GM12874 (cell line): Measurements from ENCODE around the gene C5orf22.

Experiments used
- TF ChIP-seq, protein P1 (sequence below): IDR thresholded peaks from 2 replicates; pipeline ENCODE4 v1.5.1; 2011; ENCODE audit warnings: low read depth, mild to moderate bottlenecking, control low read depth, low read length, moderate library complexity; ENCODE audit not compliant: insufficient read depth

C5orf22 gene

DNA sequence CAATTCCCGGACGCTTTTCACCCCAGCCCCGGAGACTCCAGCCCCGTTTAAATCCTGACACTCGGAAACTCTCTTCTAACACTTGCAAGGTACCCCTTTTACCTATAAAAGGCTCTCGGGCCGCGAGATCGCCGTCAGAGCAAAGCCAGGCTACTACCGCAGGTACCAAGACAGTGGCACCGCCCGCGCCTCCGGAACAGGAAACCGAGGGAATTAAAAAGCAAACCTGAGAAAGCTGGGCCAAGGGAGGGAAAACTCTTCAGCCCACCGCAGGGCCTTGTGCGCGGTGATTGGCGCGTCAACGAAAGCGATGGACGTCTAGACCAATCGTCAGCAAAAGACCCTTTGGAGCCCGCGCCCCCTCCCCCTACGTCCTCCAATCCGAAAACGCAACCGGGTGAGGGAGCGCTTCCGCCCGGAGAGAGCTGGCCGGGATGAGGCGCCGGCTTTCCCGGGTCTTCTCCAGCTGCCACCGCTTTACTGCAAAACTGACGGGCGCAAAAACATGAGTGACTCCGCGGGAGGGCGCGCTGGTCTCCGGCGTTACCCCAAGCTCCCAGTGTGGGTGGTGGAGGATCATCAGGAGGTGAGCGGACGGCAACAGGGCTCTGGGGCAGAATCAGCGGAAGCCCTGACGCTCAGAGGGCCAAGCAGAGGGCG is at the start of gene C5orf22, which contains the start of gene DROSHA:
TSS of gene C5orf22 (plus strand) at position 414 of the 660 bp plus-strand sequence. CDS start at position 506, 92 bp downstream.
TSS of gene DROSHA (minus strand) at position 206 of the 660 bp plus-strand sequence. CDS start 3,034 bp downstream, outside the sequence.
- TF ChIP-seq, protein P1, sequence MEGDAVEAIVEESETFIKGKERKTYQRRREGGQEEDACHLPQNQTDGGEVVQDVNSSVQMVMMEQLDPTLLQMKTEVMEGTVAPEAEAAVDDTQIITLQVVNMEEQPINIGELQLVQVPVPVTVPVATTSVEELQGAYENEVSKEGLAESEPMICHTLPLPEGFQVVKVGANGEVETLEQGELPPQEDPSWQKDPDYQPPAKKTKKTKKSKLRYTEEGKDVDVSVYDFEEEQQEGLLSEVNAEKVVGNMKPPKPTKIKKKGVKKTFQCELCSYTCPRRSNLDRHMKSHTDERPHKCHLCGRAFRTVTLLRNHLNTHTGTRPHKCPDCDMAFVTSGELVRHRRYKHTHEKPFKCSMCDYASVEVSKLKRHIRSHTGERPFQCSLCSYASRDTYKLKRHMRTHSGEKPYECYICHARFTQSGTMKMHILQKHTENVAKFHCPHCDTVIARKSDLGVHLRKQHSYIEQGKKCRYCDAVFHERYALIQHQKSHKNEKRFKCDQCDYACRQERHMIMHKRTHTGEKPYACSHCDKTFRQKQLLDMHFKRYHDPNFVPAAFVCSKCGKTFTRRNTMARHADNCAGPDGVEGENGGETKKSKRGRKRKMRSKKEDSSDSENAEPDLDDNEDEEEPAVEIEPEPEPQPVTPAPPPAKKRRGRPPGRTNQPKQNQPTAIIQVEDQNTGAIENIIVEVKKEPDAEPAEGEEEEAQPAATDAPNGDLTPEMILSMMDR = 0 out of 2 replicates have a peak, but pooled peaks have one; percentile 5

DNA sequence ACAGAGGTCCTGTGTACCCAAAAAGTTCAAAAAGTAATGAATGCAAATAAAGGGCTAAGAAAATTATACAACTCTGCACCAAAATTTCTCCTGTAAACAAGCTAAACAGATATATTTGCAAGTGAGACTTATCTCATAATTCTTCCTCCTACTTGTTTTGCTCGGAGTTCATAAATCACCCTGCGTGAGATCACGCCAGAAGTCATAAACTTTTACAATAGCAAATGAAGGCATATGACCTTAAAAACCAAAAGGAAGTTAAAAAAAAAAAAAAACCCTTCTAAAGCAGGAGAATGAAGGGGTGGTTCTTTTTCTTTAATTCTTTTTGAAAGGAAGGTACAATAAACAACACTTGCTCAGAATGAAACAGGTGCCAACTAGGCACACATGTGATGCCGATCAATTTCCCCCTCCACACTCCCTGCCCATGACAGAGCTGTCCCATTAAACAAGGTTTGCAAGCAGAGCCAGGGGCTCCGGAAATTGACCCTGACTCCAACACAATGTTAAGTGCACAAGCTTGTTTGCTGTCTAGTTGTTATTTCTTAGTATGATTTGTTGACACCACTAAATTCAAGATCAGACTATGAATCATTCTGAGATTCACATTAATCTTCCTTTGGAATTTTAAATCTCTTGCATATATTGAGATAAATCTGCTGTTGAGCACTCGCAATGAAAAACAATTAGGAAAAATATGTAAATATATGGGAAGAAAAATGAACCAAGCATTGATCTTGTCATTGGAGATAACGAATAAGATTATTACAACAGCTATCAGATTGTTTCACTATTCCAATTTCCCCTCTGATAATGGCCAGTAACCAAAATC is 46.5 kb upstream of the C5orf22 start:
- TF ChIP-seq, protein P1 = no peak

DNA sequence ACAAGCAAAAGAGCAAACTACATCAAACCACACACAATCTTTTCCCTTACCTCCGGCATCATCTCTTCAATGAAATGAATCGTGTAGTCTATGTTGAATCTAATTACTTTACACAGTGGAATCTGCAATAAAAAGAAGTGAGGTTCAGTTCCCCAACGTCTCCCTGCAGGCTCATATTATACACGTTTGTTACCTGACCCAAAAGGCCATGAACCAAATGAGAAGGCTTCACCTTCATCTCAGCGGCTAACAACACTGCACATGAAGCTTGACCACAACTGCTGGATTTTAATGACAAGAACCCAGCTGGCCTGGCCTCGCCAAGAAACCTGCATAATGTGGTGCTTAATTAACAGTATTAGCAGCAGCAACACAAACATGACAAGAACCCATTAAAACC is 45.7 kb upstream of the C5orf22 start:
- TF ChIP-seq, protein P1 = no peak

DNA sequence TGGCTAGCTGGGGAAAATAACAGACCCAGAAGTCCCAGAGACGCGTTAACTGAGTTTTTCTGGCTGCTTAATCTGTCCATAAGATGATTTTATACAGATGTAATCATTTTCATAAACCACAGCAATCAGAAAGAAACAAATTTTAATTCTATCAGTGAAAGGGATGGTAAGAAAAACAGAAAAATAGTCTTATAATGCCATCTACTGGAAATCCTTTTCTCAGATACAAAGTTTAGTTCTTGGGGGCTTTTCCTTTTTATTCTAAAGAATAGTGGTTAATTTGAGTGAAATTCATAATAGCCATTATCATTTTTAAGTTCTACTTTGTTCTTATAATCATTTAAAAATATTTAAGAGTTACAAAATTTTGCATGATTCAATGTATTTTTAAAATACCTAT is 44.6 kb upstream of the C5orf22 start:
- TF ChIP-seq, protein P1 = no peak

DNA sequence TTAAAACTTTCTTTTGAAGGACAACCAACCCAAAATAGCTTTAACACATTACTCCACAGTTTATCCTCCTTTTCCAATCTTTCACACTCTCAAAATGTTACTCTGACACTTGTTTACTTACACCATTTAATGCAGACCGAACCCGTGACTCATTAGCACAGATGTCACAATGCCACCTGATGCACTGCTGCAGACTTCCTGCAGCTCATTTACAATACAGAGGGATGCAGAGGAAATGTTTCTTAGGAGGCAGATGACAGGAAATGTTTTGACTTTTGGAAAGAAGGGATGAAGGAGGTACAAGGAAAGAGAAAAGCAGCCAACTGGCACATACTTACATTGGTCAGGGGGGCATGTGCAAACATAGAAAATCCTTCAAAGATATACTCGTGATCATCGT is 39.2 kb upstream of the C5orf22 start:
- TF ChIP-seq, protein P1 = no peak

DNA sequence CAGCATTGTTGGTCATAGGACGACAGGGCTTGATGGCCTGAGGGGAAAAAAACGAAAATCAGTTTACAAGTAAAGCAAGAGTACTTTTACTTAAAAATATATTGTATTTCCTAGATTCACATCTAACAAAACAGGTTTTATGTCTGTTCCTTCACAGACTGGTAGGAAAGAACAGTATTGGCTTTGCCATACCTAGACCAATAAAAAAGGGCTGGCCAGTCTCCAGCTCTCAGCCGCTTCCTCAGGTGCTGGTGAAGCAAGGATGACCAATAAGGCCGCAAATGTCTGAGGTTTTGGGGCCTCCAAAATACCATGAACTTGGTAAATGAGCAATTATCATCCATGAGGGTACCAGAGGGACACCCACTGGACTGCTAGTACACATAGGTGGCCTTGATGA is 36.8 kb upstream of the C5orf22 start:
- TF ChIP-seq, protein P1 = no peak

DNA sequence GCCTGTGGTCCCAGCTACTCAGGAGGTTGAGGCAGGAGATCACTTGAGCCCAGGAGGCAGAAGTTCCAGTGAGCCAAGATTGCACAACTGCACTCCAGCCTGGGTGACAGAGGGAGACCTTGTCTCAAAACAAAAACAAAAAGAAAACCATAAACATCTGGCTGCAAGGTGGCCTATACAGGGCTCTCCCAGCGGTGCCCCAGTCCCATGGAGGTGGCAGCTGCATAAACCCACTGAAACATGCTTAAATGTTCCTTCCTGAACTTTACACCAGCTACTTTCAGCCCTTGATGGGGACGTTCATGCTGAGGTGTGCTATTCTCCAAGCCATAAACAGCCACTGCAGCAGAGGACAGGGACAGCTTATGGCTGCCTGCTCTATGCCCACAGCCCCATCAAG is 35.8 kb upstream of the C5orf22 start:
- TF ChIP-seq, protein P1 = no peak
